SK-N-SH (cell line): ENCODE data around the gene HIGD1B. TPM values are rescaled to one million over a fixed set of nuclear protein-coding genes. Genes with fewer than 3 reads are reported as not detected.

Experiments used
- CTCF ChIA-PET: fragments of 300-600, 350-600 bp; formaldehyde crosslinking; extraction: SDS; loops from one replicate; lab custom pipeline; 2021; lab: Yijun Ruan, JAX
- POLR2A ChIA-PET: fragments of 350-600 bp; sonication (Branson Sonifier 250); formaldehyde crosslinking; extraction: SDS; loops from one replicate; lab custom pipeline; 2020; ENCODE audit warnings: antibody characterized with exemption, inconsistent platforms; lab: Yijun Ruan, JAX
- DNase-seq: peaks from one replicate; pipeline ENCODE4 v3.0.0; 2012
- H2AFZ ChIP-seq: fragments of 200-600 bp; sonication (generic); 2 replicates; pipeline ENCODE4 v1.8.1; 2016; ENCODE audit warnings: antibody characterized with exemption, mild to moderate bottlenecking, low read depth
- H3F3A ChIP-seq: fragments of 200-600 bp; sonication (generic); replicated peaks from 2 replicates; pipeline ENCODE3; 2016; ENCODE audit warnings: antibody characterized with exemption, mild to moderate bottlenecking; ENCODE audit not compliant: insufficient read depth
- H3K27ac ChIP-seq, 2 experiments: fragments of 200-500 bp in 1 of 2; fragments of 200-600 bp in 1 of 2; sonication (Bioruptor generic) in 1 of 2; sonication (generic), shearing (Covaris generic) in 1 of 2; 2 replicates each; pipeline versions ENCODE4 v1.5.1 to v1.6.1; 2014 to 2016; ENCODE audit warnings: low read depth in 2 of 2, inconsistent platforms in 1 of 2, low read length in 1 of 2, mild to moderate bottlenecking in 1 of 2, mixed read lengths in 1 of 2
- H3K27me3 ChIP-seq: fragments of 200-600 bp; sonication (generic), shearing (Covaris generic); 2 replicates; pipeline ENCODE4 v1.6.1; 2016; ENCODE audit warnings: mixed run types; ENCODE audit not compliant: insufficient read depth
- H3K36me3 ChIP-seq, 2 experiments: fragments of 200-500 bp in 1 of 2; fragments of 200-600 bp in 1 of 2; sonication (Bioruptor generic) in 1 of 2; sonication (generic) in 1 of 2; replicated peaks in 1 of 2; 2 replicates each; pipeline versions ENCODE3 to v1.5.1; 2014 to 2016; ENCODE audit warnings: low read length in 1 of 2, mild to moderate bottlenecking in 1 of 2; ENCODE audit not compliant: insufficient read depth in 2 of 2, control insufficient read depth in 1 of 2
- H3K4me1 ChIP-seq, 2 experiments: fragments of 200-500 bp in 1 of 2; fragments of 200-600 bp in 1 of 2; sonication (Bioruptor generic) in 1 of 2; sonication (generic), shearing (Covaris generic) in 1 of 2; 2 replicates each; pipeline versions ENCODE4 v1.5.1 to v1.6.1; 2014 to 2016; ENCODE audit warnings: low read depth in 1 of 2, low read length in 1 of 2, mixed run types in 1 of 2; ENCODE audit not compliant: insufficient read depth in 2 of 2, control insufficient read depth in 1 of 2
- H3K4me2 ChIP-seq: fragments of 200-600 bp; sonication (generic), shearing (Covaris generic); 2 replicates; pipeline ENCODE4 v1.6.1; 2017; ENCODE audit warnings: mixed run types
- H3K4me3 ChIP-seq, 2 experiments: fragments of 200-500 bp in 1 of 2; fragments of 200-600 bp in 1 of 2; sonication (Bioruptor generic) in 1 of 2; sonication (generic), shearing (Covaris generic) in 1 of 2; 2 replicates each; pipeline versions ENCODE4 v1.5.1 to v1.8.1; 2014 to 2016; ENCODE audit warnings: low read depth in 2 of 2, inconsistent platforms in 1 of 2, low read length in 1 of 2, mild to moderate bottlenecking in 1 of 2, mixed read lengths in 1 of 2, moderate library complexity in 1 of 2
- H3K79me2 ChIP-seq: fragments of 200-600 bp; sonication (generic); 2 replicates; pipeline ENCODE4 v1.8.1; 2017; ENCODE audit warnings: mild to moderate bottlenecking; ENCODE audit not compliant: insufficient read depth
- H3K9ac ChIP-seq: fragments of 200-600 bp; sonication (generic); 2 replicates; pipeline ENCODE4 v1.6.1; 2017; ENCODE audit warnings: mixed run types
- H3K9me2 ChIP-seq: fragments of 200-600 bp; sonication (generic); 2 replicates; pipeline ENCODE4 v1.6.1; 2017; ENCODE audit warnings: mixed run types
- H3K9me3 ChIP-seq: fragments of 200-600 bp; sonication (generic); 2 replicates; pipeline ENCODE4 v1.6.1; 2017; ENCODE audit warnings: mixed run types, mild to moderate bottlenecking, moderate library complexity
- H4K20me1 ChIP-seq: fragments of 200-600 bp; sonication (generic); 2 replicates; pipeline ENCODE4 v1.6.1; 2017; ENCODE audit warnings: mild to moderate bottlenecking, mixed run types; ENCODE audit not compliant: insufficient read depth
- CHD2 ChIP-seq: fragments of 150-350 bp; IDR thresholded peaks from 2 replicates; pipeline ENCODE4 v1.6.1; 2018; ENCODE audit warnings: low read length; ENCODE audit not compliant: partially characterized antibody
- EP300 ChIP-seq, 2 experiments: IDR thresholded peaks; 2 replicates each; pipeline versions ENCODE4 v1.4.0 to v1.6.1; 2012; ENCODE audit warnings: borderline replicate concordance in 1 of 2, low read depth in 1 of 2, low read length in 1 of 2
- JUND ChIP-seq: IDR thresholded peaks from 2 replicates; pipeline ENCODE4 v1.4.0; 2012
- MXI1 ChIP-seq: IDR thresholded peaks from 2 replicates; pipeline ENCODE4 v1.6.1; 2012; ENCODE audit warnings: mild to moderate bottlenecking, low read depth, low read length, improper control_type of control experiment
- RAD21 ChIP-seq: IDR thresholded peaks from 2 replicates; pipeline ENCODE4 v1.6.1; 2012; ENCODE audit warnings: mild to moderate bottlenecking, low read length
- RCOR1 ChIP-seq: fragments of 150-350 bp; IDR thresholded peaks from 2 replicates; pipeline ENCODE4 v1.6.1; 2017; ENCODE audit warnings: antibody characterized with exemption, low read length
- RXRA ChIP-seq: IDR thresholded peaks from 2 replicates; pipeline ENCODE4 v1.4.0; 2012; ENCODE audit warnings: low read depth, mild to moderate bottlenecking, borderline replicate concordance
- SIN3A ChIP-seq: IDR thresholded peaks from 2 replicates; pipeline ENCODE4 v1.6.1; 2012; ENCODE audit warnings: low read depth, mild to moderate bottlenecking, low read length, moderate library complexity, borderline replicate concordance
- SMC3 ChIP-seq: IDR thresholded peaks from 2 replicates; pipeline ENCODE4 v1.6.1; 2012; ENCODE audit warnings: low read depth, low read length, improper control_type of control experiment
- YY1 ChIP-seq: IDR thresholded peaks from 2 replicates; pipeline ENCODE4 v1.4.0; 2012; ENCODE audit warnings: low read depth, mild to moderate bottlenecking
- WGBS: methylation state at CpG from one replicate; pipeline ENCODE4 v1.1.6; 2017; ENCODE audit warnings: low lambda C conversion rate; 5-methylcytosine and 5-hydroxymethylcytosine counted together
- polyA plus RNA-seq, 3 experiments: library from polyadenylated mRNA; depleted of rRNA; stranded (reverse); fragments of >200 nt; gene quantifications; 2 replicates each; pipeline ENCODE4 v1.2.3, GENCODE V29; 2012
- TF ChIP-seq, protein P1 (sequence below): fragments of 200-600 bp; sonication (generic); IDR thresholded peaks from 2 replicates; pipeline ENCODE4 v1.6.1; 2017; ENCODE audit warnings: antibody characterized with exemption, mild to moderate bottlenecking, moderate library complexity
- TF ChIP-seq, protein P2 (sequence below): IDR thresholded peaks from 2 replicates; pipeline ENCODE4 v1.4.0; 2012; ENCODE audit warnings: low read depth
- TF ChIP-seq, protein P3 (sequence below): fragments of 150-350 bp; IDR thresholded peaks from 2 replicates; pipeline ENCODE4 v1.6.1; 2017; ENCODE audit warnings: antibody characterized with exemption, low read length, low read depth, borderline replicate concordance
- TF ChIP-seq, protein P4 (sequence below): IDR thresholded peaks from 2 replicates; pipeline ENCODE4 v1.4.0; 2012; ENCODE audit warnings: low read depth, borderline replicate concordance

HIGD1B gene
- polyA plus RNA-seq, 1 of the 3 experiments (the other 2 are of a cell fraction), result not detected

DNA sequence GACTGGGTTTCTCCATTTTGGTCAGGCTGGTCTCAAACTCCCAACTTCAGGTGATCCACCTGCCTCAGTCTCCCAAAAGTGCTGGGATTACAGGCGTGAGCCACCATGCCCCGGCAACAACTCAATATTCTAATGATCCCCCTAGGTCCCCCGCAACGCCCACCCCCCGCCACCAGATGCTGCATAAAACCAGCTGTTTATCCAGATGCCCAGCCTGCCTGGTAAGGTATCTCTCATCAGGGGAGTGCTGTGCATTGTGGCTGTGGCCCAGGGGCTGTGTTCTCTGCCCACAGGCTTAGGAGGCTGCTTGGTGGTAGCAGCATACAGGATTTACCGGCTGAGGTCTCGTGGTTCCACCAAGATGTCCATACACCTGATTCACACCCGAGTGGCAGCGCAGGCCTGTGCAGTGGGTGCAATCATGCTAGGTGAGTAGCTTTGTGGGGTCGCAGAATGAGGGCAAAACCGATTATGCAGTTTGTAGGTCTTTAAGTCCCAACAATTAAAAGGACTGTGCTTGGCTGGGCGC, 1.3 kb downstream of the HIGD1B start:
- TF ChIP-seq CHD2 (no peak), SMC3 (no peak)
- Histone ChIP-seq H3K27ac (no peak overlapping the region), H3K4me3 (no peak overlapping the region), H3K79me2 (no peaks in the 10 kb centered on the region), H3K36me3 (peaks cover 21 to 35% of the 10 kb centered on the region in 2 experiments), H2AFZ (no peak overlapping the region), H3F3A (peaks cover 4% of the 10 kb centered on the region), H3K9me3 (no peaks in the 10 kb centered on the region), H3K27me3 (no peaks in the 10 kb centered on the region), H4K20me1 (no peaks in the 10 kb centered on the region), H3K4me2 (no peak overlapping the region), H3K4me1 (peaks cover 0 to 3% of the 10 kb centered on the region in 2 experiments; a peak in 1 of 4 replicates), H3K9ac (no peak overlapping the region), H3K9me2 (no peaks in the 10 kb centered on the region)
- ChIA-PET POLR2A (no interaction called here), CTCF (interaction anchor here (3.5 to 17.4 kb wide), 2 partner anchors 16 to 71 kb away, joined by 18 to 202 read pairs; no protein-coding TSS in a partner anchor)
- WGBS, result 92% methylated on average over 10 of the region's 12 CpGs
- peak; percentile 54 for DNase-seq

DNA sequence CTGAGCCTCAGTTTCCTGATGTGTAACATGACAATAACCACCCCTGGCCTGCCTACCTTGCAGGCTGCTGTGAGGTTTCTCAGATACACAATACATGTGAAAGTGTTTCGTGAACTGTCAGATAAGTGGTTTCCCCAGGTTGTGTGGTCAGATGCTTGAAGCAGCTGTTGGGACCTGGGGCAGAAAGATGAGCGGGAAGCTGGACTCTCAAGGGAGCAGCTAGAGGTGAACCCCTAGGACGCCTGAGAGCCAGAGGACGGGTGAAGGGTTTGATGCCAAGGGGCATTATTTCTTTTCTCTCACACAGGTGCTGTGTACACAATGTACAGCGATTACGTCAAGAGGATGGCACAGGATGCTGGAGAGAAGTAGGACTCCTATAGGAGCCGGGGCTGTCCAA, 2.3 kb downstream of the HIGD1B start:
- Histone ChIP-seq H3K79me2 (no peaks in the 10 kb centered on the region), H3K36me3 (peaks cover 30 to 44% of the 10 kb centered on the region in 2 experiments)
- CTCF ChIA-PET, result interaction anchor here (0.7 to 17.4 kb wide), 5 partner anchors 10 to 285 kb away, joined by 3 to 202 read pairs (median 8); no protein-coding TSS in a partner anchor

DNA sequence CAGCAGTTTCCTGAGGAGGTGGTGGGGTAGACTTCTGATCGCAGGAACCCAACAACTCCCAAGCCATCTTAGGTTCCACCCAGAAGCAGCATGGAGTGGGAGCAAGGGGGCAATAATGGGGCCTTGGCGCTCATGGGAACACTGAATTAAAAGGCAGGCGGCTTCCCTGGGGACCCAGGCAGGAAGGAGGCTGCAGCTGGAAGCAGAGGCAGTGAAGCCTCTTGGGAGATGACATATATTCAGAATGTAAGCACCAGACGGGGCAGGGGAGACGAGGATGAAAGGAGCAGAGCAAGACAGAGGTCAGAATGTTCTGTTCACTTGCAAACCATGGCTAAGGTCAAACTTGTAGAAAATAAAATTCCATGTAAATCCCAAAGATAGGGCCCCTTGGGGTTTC, 2.9 kb downstream of the HIGD1B start:
- TF ChIP-seq SMC3 (no peak), JUND (no peak), EP300 (IDR thresholded peaks at IDR 0.05; ENCODE audit: borderline replicate concordance in 1 of 2, low read depth in 1 of 2, low read length in 1 of 2) (no peak), RAD21 (no peak), CHD2 (no peak), RXRA (no peak), YY1 (no peak), MXI1 (no peak)
- TF ChIP-seq, protein P1, sequence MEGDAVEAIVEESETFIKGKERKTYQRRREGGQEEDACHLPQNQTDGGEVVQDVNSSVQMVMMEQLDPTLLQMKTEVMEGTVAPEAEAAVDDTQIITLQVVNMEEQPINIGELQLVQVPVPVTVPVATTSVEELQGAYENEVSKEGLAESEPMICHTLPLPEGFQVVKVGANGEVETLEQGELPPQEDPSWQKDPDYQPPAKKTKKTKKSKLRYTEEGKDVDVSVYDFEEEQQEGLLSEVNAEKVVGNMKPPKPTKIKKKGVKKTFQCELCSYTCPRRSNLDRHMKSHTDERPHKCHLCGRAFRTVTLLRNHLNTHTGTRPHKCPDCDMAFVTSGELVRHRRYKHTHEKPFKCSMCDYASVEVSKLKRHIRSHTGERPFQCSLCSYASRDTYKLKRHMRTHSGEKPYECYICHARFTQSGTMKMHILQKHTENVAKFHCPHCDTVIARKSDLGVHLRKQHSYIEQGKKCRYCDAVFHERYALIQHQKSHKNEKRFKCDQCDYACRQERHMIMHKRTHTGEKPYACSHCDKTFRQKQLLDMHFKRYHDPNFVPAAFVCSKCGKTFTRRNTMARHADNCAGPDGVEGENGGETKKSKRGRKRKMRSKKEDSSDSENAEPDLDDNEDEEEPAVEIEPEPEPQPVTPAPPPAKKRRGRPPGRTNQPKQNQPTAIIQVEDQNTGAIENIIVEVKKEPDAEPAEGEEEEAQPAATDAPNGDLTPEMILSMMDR, result no peak
- TF ChIP-seq, protein P2, sequence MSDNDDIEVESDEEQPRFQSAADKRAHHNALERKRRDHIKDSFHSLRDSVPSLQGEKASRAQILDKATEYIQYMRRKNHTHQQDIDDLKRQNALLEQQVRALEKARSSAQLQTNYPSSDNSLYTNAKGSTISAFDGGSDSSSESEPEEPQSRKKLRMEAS, result no peak
- TF ChIP-seq, protein P3, sequence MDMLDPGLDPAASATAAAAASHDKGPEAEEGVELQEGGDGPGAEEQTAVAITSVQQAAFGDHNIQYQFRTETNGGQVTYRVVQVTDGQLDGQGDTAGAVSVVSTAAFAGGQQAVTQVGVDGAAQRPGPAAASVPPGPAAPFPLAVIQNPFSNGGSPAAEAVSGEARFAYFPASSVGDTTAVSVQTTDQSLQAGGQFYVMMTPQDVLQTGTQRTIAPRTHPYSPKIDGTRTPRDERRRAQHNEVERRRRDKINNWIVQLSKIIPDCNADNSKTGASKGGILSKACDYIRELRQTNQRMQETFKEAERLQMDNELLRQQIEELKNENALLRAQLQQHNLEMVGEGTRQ, result no peak
- no peak overlapping the region for H2AFZ ChIP-seq
- H3K4me2 ChIP-seq, result no peak overlapping the region
- ChIA-PET POLR2A (interaction anchor here (0.6 kb wide), 1 partner anchor 57 kb away, joined by 3 read pairs; no protein-coding TSS in a partner anchor), CTCF (interaction anchor here (0.7 to 17.4 kb wide), 8 partner anchors 10 to 284 kb away, joined by 3 to 202 read pairs (median 3); no protein-coding TSS in a partner anchor)
- no peak overlapping the region for H3K9ac ChIP-seq
- no peaks in the 10 kb centered on the region for H3K9me2 ChIP-seq
- DNase-seq, result no peak
- no peaks in the 10 kb centered on the region for H3K27me3 ChIP-seq
- no peaks in the 10 kb centered on the region for H4K20me1 ChIP-seq
- H3K27ac ChIP-seq, result no peak overlapping the region
- H3K4me1 ChIP-seq, result peaks cover 0 to 3% of the 10 kb centered on the region in 2 experiments; a peak in 1 of 4 replicates
- no peaks in the 10 kb centered on the region for H3K79me2 ChIP-seq
- H3F3A ChIP-seq, result peaks cover 4% of the 10 kb centered on the region
- no peaks in the 10 kb centered on the region for H3K9me3 ChIP-seq
- no peak overlapping the region for H3K4me3 ChIP-seq
- 99% methylated on average over 5 of the region's 5 CpGs for WGBS
- peaks cover 36 to 44% of the 10 kb centered on the region in 2 experiments for H3K36me3 ChIP-seq

More for the DNA sequence above, 2.3 kb downstream of the HIGD1B start:
- H3K9me2 ChIP-seq, result no peaks in the 10 kb centered on the region
- H2AFZ ChIP-seq, result no peak overlapping the region
- no peaks in the 10 kb centered on the region for H3K9me3 ChIP-seq
- WGBS, result 89% methylated on average over 7 of the region's 7 CpGs
- no peaks in the 10 kb centered on the region for H3K27me3 ChIP-seq
- no peak overlapping the region for H3K4me3 ChIP-seq
- H4K20me1 ChIP-seq, result no peaks in the 10 kb centered on the region
- no peak for TF ChIP-seq SIN3A
- no peak for TF ChIP-seq EP300 (IDR thresholded peaks at IDR 0.05; ENCODE audit: borderline replicate concordance in 1 of 2, low read depth in 1 of 2, low read length in 1 of 2)
- TF ChIP-seq RAD21, result no peak
- no peak for TF ChIP-seq RCOR1
- TF ChIP-seq, protein P4, sequence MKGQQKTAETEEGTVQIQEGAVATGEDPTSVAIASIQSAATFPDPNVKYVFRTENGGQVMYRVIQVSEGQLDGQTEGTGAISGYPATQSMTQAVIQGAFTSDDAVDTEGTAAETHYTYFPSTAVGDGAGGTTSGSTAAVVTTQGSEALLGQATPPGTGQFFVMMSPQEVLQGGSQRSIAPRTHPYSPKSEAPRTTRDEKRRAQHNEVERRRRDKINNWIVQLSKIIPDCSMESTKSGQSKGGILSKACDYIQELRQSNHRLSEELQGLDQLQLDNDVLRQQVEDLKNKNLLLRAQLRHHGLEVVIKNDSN, result no peak
- peaks cover 4% of the 10 kb centered on the region for H3F3A ChIP-seq
- POLR2A ChIA-PET, result no interaction called here
- DNase-seq, result no peak
- H3K27ac ChIP-seq, result no peak overlapping the region
- no peak overlapping the region for H3K4me2 ChIP-seq
- H3K4me1 ChIP-seq, result peaks cover 0 to 3% of the 10 kb centered on the region in 2 experiments; a peak in 1 of 4 replicates
- H3K9ac ChIP-seq, result no peak overlapping the region
